ENCODE results near the gene KDM6A. TPM values are rescaled to one million over a fixed set of nuclear protein-coding genes. Genes with fewer than 3 reads are reported as not detected.
"Not testable (repeated sequence)": the region's sequence is repeated elsewhere in the genome, so short reads cannot be mapped to it uniquely, and the experiment has no call there.

Gene KDM6A
- total RNA-seq, 2 donors from 2014 or later: 38.5 to 42.2 TPM

DNA sequence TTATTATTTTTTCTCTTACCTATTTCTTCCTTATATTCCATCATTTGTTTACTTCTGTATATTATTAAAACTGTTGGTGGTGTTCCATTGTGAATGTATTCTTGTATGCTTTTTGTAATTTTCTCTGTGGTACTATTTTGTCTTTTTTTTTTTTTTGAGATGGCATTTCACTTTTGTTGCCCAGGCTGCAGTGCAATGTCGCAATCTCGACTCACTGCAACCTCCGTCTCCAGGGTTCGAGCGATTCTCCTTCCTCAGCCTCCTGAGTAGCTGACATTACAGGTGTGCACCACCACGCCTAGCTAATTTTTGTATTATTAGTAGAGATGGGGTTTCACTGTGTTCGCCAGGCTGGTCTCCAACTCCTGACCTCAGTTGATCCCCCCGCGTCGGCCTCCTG lies 8.6 kb downstream of the KDM6A start:
- ATAC-seq (no peak), DNase-seq (no peak)
- intact Hi-C loops (cut with DNase I, micrococcal nuclease): no loop called here

DNA sequence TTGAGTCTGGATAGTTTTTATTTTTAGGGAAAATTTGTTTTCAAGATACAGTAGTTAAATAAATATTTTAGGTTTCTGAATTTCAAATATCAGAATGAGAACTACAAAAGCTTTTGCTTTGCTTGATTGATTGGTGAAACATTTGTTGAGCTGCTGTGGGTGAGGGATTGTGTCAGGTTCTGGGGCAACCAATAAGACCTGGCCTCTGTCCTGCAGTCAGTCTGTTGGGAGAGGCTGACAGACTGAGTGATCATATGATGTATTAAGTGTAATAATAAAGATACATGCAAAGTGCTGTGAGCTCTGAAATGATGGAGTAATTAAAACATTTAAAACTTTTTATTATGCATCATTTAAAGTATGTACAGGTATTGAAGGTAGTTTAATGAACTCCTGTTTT lies 9.6 kb downstream of the KDM6A start:
- intact Hi-C loops (cut with DNase I, micrococcal nuclease): no loop called here
- no peak for DNase-seq
- ATAC-seq: no peak

DNA sequence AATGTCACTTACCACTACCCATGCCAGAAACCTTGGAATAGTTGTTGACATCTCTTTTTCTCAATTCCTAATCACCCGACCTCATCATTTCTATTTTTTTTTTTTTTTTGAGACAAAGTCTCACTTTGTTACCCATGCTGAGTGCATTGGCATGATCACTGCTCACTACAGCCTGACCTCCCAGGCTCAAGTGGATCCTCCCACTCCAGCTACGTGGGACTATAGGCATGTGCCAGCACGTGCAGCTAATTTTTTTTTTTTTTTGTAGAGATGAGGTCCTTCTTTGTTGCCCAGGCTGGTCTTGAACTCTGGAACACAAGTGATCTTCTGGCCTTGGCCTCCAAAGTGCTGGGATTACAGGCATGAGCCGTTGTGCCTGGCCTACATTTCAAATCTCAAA lies 12.0 kb downstream of the KDM6A start:
- intact Hi-C loops (cut with DNase I, micrococcal nuclease): no loop called here
- ATAC-seq (no peak), DNase-seq (no peak)

DNA sequence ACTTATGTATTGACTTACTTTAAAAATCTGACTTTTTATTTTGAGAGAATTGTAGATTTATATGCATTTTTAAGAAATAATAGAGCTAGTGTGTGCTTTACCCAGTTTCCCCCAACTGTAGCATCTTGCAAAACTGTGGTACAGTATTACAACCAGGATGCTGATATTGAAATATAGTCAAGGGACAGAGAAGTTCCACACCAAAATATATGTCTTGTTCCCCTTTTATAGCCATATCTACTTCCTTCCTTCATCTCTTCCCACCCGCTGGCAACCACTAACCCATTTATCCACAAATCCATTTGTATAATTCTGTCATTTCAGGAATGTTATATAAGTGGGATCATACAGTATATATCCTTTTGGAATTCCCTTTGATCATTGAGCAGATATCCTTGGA lies 16.8 kb downstream of the KDM6A start:
- intact Hi-C loops (cut with DNase I, micrococcal nuclease): no loop called here
- ATAC-seq (no peak), DNase-seq (no peak)

DNA sequence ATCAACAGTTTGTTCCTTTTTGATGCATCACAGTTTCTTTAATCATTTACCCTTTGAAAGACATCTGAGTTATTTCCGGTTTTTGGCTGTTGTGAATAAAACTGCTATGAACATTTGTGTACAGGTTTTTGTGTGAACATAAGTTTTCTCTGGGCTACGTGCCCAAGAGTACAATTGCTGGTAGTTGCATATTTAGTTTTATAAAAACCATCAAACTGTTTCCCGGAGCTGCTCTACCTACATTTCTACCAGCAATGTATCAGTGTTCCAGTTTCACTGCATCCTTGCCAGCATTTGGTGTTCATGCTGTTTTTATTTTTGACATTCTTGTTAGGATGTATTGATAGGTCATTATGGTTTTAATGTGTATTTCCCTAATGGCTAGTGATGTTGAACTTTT lies 17.3 kb downstream of the KDM6A start:
- intact Hi-C loops (cut with DNase I, micrococcal nuclease): no loop called here
- DNase-seq (no peak), ATAC-seq (peak; percentile 46)

DNA sequence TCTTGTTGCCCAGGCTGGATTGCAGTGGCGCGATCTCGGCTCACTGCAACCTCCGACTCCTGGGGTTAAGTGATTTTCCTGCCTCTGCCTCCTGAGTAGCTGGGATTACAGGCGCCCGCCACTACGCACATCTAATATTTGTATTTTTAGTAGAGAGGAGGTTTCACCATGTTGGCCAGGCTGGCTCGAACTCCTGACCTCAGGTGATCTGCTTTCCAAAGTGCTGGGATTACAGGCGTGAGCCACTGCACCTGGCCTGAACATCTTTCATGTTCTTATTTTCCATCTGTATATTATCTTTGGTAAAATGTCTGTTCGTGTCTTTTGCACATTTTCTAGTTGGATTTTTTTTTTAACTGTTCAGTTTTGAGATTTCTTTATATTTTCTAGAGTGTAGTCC lies 17.7 kb downstream of the KDM6A start:
- intact Hi-C loops (cut with DNase I, micrococcal nuclease); ATAC-seq; DNase-seq: not testable (repeated sequence)

DNA sequence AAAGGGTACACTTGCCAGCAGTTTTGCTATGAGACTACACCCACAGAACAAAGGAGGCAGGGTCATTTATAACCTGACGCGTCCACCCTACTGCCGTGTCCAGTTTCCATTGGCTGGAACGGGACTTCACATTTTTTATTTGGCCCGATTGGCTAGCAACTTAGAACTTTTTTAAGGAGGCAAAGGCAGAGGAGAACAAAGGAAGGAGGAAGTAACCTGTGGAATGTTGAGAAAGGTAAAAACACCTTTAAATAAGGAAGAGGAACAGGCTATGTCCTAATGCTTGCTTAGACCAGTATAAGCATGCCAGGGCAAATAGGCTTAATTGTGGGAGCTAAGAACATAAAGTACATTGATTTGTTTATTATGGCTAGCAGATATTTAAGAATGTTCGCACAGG lies 18.7 kb downstream of the KDM6A start:
- intact Hi-C loops (cut with DNase I, micrococcal nuclease): no loop called here
- ATAC-seq (no peak), DNase-seq (no peak)

DNA sequence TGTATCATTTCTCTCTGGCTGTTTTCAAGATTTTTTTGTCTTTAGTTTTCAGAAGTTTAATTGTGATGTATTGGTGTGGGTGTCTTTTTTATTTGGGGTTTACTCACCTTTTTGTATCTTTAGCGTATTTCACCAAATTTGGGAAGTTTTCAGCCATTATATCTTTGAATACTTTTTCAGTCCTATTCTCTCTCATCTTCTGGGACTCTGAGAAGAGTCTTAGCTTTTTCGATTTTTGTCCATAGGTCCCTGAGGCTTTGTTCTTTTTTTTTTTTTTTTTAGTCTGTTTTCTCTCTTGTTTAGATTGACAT lies 23.8 kb downstream of the KDM6A start:
- intact Hi-C loops (cut with DNase I, micrococcal nuclease): no loop called here
- no peak for DNase-seq
- no peak for ATAC-seq

DNA sequence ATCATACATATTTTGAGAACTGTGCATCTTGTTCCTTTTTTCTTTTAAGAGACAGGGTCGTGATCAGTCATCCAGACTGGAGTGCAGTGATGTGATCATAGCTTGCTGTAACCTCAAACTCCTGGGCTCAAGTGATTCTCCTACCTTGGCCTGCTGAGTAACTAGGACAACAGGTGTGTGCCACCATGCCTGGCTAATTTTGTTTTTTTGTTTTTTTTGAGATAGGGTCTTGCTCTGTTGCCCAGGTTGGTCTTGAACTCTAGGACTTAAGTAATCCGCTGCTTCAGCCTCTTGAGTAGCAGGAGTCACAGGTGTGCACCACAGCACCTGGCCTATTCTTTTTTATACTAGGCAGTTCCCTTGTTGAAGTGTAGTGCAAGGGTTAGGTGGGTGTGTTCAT lies 24.6 kb downstream of the KDM6A start:
- ATAC-seq (peak; percentile 45), DNase-seq (no peak)
- intact Hi-C loops (cut with DNase I, micrococcal nuclease): no loop called here

DNA sequence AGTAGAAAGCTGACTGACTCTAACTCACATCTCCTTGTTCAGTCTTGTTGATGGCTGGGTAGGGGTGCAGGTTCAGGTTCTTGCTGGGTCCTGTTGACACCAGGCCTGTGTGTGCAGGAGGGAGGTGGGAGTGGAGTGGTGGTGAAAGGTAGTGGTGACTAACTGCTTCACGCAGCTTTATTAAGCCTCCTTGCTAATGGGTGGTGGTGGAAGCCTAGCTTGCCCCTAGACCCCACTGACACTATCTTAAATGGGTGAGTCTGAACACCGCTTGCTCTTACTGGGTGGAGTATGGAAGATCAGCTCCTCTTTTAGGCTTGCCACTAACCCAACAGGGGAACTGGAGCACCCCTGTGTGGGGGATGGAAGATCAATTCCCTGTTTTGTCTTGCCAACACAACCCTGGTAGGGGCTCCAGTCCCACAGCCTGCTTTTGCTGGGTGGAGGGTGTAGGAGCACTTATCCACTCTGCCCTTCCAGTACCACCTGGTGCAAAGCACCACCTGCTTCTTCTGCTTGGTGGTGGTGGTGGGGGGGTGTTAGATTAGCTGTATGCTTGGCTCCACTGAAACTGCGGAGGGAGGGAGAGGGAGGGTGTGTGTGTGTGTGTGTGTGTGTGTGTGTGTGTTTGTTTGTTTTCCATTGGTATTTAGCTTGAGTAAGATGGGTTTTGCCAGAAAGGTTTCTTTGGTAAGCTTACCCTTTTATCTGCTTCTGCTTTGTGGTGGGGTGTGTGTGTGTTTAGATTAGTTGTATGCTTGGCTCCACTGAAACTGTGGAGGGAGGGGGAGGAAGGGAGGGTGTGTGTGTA lies 25.6 kb downstream of the KDM6A start:
- intact Hi-C loops (cut with DNase I, micrococcal nuclease): no loop called here
- ATAC-seq (peak; percentile 49), DNase-seq (no peak)

DNA sequence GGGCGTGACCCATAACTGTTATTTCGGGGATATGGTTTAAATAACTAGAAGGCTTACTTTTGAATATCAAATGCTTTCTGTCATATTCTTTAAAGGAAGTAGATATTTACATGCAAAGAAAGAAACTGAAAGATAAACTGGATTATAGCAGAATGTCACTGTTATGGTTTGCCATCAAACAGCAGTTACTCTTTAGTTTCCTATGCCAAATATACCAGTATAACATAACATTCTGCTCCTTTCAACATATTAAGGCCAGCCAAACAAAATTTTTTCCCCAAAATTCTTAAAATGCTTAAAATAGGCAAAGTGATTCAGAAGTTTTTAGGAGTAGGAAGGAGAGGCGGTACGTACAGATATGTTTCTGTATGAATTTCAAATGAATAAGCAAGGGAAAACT lies 27.0 kb downstream of the KDM6A start:
- ATAC-seq (no peak), DNase-seq (no peak)
- intact Hi-C loops (cut with DNase I, micrococcal nuclease): no loop called here

DNA sequence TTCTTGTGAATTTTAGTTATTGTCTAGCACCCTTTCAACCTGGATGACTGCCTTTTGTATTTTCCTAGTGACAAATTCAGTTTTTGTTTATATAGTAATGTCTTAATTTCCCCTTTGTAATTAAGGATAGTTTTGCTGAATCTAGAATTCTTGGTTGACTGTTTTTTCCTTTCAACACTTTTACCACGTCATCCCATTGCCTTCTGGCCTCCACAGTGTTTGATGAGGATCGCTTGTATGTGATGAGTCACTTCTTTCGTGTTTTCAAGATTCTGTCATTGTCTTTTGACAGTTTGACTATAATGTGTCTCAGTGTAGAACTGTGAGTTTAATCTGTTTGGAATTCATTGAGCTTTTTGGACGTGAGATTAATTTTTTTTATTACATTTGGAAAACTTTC lies 30.1 kb downstream of the KDM6A start:
- intact Hi-C loops (cut with DNase I, micrococcal nuclease): no loop called here
- no peak for DNase-seq
- no peak for ATAC-seq

DNA sequence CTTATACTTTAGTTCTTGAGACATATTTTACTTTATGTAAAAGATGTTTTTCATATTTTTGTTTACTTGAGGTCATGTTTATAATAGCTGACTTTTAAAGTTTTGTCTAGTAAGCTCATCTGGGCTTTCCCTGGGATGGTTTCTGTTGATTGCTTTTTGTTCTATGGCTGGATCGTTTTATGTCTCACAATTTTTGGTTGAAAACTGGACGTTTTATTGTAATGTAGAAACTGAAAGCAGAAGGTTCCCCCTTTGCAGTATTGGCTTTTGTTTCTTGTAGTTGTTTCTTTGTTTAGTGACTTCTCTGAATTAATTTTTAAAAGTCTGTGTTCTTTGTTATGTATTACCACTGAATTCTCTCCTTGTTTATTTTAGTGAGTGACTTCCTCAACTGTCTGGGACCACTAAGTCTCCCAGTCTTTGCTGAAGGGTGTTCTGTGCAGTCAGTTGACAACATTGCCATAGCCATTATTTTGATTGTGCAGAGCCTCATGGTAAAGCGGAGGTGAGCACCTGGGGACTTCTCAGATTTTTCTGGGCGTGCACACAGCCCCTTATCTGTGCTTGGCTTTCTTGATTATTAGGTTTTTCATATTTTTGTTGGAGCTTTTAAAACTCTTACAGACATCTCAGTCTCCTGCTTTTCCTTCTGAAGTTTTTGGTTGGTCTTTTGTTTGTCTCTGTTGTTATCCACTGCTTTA lies 31.0 kb downstream of the KDM6A start:
- DNase-seq (no peak), ATAC-seq (no peak)
- intact Hi-C loops (cut with DNase I, micrococcal nuclease): no loop called here

DNA sequence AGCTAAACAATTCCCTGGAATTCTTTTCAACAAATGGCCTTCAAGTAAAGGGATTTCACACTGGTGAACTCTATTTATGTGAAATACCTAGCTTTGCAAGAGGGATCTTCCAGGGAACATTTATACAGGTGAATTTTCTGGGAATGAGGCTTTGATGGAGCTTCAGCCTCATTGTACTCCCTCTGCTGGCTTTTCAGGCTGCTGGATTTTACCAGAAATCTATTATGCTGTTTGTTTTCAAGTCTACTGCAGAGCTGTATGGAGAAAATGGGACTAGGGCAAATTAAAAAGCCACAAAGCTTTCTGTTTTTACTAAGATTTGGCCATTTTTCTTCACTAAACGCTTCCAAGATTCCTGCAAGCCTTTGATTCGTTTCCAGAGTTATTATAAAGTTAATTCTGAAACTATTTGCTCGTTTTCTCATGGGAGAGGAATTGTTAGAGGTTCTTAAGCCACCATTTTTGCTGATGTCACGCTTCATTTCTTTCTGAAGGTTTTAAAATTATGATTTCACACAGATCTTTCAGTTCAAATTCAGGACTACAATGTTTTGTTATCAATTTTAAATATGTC lies 31.6 kb downstream of the KDM6A start:
- ATAC-seq: no peak
- intact Hi-C loops (cut with DNase I, micrococcal nuclease): no loop called here
- DNase-seq: no peak

DNA sequence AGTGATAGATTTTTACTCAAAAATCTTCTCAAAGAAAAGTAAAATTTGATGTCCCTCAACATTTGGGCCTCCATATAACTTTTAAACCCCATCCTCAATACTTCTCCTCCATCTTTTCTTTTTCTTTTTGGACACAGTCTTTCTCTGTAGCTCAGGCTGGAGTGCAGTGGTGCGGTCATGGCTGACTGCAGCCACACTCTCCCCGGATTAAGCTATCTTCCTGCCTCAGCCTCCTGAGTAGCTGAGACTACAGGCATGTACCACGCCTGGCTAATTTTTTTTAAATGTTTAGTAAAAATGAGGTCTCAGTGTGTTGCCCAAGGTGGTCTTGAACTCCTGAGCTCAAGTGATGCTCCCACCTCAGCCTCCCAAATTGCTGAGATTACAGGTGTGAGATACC lies 33.1 kb downstream of the KDM6A start:
- DNase-seq: no peak
- intact Hi-C loops (cut with DNase I, micrococcal nuclease): no loop called here
- no peak for ATAC-seq

DNA sequence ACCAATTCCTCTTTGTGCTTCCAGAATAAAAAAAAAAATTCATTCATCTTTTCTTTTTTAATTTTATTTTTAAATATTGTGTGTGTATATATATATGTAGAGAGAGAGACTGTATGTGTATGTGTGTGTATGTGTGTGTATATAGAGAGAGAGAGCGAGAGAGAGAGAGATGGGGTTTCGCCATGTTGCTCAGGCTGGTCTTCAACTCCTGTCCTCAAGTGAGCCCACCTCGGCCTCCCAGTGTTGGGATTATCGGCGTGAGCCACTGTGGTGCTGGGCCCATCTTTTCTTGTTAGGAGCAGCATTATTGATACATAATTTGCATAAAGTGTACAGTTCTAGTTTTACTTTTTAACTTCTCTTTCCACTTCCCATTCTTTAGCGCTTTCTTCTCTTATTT lies 33.6 kb downstream of the KDM6A start:
- intact Hi-C loops (cut with DNase I, micrococcal nuclease): no loop called here
- ATAC-seq (no peak), DNase-seq (no peak)

DNA sequence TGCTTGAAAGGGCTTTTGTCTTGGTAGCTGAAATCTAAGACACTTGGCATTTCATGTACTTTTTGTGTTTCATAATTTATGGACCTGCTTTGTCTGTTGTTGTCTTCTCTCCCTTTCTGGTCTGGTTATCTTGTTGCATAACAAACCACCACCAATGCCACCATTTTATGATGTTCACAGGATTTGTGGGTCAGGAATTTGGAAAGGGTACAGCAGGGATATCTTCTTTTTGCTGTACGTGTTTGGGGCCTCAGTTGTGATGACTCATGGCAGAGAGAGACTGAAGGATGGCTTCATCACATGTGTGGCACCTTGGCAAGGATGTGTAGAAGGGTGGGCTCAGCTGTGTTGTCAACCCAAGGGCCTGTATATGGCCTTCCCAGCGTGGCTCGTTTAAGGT lies 35.2 kb downstream of the KDM6A start:
- intact Hi-C loops (cut with DNase I, micrococcal nuclease): no loop called here
- ATAC-seq (peak; percentile 9), DNase-seq (no peak)

DNA sequence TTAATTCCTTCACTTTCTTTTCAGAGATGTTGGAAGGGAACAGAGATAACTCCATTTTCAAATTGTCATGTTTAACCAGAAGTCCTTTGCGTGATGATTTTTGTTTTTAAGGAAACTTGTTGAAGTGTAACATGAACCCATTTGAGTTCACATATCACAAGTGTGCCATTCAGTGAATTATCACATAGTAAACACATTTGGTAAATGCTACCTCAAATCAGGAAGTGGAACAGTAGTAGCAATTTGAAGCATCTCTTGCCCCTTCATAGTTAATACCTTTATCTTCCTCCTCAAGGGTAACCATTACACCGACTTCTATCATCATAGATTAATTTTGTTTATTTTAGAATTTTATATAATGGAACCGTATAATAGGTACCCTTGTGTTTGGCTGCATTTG lies 35.8 kb downstream of the KDM6A start:
- intact Hi-C loops (cut with DNase I, micrococcal nuclease): no loop called here
- DNase-seq: no peak
- no peak for ATAC-seq

DNA sequence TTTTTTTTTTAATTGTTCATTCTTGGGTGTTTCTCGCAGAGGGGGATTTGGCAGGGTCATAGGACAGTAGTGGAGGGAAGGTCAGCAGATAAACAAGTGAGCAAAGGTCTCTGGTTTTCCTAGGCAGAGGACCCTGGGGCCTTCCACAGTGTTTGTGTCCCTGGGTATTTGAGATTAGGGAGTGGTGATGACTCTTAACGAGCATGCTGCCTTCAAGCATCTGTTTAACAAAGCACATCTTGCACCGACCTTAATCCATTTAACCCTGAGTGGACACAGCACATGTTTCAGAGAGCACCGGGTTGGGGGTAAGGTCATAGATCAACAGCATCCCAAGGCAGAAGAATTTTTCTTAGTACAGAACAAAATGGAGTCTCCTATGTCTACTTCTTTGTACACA lies 37.5 kb downstream of the KDM6A start:
- ATAC-seq; DNase-seq; intact Hi-C loops (cut with DNase I, micrococcal nuclease): not testable (repeated sequence)

DNA sequence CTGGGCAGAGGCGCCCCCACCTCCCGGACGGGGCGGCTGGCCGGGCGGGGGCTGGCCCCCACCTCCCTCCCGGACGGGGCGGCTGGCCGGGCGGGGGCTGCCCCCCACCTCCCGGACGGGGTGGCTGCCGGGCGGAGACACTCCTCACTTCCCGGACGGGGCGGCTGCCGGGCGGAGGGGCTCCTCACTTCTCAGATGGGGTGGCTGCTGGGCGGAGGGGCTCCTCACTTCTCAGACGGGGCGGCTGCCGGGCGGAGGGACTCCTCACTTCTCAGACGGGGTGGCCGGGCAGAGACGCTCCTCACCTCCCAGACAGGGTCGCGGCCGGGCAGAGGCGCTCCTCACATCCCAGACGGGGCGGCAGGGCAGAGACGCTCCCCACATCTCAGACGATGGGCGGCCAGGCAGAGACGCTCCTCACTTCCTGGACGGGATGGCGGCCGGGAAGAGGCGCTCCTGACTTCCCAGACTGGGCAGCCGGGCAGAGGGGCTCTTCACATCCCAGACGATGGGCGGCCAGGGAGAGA lies 38.1 kb downstream of the KDM6A start:
- intact Hi-C loops (cut with DNase I, micrococcal nuclease); DNase-seq; ATAC-seq: not testable (repeated sequence)

All from left colon (tissue), 2 donors.